ENCODE results near the gene HCFC1R1.

HCFC1R1 gene

DNA sequence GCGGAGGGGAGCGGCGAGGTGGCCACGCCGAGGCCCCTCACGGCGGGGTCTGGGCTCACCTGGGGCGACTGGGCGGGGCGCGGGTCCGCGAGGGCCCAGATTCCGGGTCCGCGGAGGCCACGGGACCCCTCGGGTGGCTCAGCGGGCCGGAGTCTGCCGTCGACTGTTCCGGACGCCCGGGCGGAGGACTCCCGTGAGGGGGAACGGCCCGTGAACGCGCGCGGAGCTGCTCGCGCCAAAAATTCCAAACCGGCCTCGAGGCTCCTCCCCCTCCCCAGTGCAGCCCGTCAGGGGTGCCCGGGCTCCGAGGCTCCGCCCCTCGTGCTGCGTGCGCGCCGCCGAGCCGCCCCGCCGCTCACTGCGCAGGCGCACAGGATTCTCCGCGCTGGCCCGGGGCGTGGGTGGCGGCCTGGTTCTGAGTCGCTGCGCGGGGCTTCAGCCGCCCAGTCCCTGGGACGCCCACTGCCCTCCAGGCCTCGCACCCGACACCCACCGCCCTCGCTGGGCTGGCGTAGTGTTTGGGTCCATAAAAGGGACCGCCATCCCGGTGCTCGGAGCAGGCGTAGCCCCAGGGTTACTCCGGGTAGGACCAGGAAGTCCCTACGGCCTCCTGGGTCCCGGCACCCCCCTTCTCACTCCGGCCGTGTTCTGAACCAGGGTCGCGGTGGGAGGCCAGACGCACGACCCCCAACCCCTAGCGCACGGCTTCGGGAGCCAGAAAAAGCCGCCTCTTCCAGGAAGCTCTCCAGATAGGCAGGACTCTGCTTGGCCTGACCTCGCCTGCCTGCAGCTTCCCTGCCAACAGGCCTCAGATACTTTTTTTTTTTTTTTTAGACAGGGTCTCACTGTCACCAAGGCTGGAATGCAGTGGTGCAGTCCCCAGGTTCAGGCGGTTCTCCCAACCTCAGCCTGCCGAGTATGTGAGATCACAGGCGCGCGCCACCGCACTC, 43.2 kb downstream of the HCFC1R1 start, which contains the start of gene PKMYT1 (continued):
- no peak for TF ChIP-seq ZNF223 (tag by site-specific recombination; IDR thresholded peaks at IDR 0.05)
- TF ChIP-seq ZSCAN30 (tag by site-specific recombination; IDR thresholded peaks at IDR 0.05) = 0 out of 2 replicates have a peak, but pooled peaks have one; percentile 24
- no peak for TF ChIP-seq ZNF423 (tag by site-specific recombination; IDR thresholded peaks at IDR 0.05)
- peak; percentile 88 for TF ChIP-seq KLF9 (tag by site-specific recombination; IDR thresholded peaks at IDR 0.05; ENCODE audit: low read depth)
- TF ChIP-seq ZNF747 (tag by site-specific recombination; IDR thresholded peaks at IDR 0.05) = no peak
- TF ChIP-seq, protein P1, sequence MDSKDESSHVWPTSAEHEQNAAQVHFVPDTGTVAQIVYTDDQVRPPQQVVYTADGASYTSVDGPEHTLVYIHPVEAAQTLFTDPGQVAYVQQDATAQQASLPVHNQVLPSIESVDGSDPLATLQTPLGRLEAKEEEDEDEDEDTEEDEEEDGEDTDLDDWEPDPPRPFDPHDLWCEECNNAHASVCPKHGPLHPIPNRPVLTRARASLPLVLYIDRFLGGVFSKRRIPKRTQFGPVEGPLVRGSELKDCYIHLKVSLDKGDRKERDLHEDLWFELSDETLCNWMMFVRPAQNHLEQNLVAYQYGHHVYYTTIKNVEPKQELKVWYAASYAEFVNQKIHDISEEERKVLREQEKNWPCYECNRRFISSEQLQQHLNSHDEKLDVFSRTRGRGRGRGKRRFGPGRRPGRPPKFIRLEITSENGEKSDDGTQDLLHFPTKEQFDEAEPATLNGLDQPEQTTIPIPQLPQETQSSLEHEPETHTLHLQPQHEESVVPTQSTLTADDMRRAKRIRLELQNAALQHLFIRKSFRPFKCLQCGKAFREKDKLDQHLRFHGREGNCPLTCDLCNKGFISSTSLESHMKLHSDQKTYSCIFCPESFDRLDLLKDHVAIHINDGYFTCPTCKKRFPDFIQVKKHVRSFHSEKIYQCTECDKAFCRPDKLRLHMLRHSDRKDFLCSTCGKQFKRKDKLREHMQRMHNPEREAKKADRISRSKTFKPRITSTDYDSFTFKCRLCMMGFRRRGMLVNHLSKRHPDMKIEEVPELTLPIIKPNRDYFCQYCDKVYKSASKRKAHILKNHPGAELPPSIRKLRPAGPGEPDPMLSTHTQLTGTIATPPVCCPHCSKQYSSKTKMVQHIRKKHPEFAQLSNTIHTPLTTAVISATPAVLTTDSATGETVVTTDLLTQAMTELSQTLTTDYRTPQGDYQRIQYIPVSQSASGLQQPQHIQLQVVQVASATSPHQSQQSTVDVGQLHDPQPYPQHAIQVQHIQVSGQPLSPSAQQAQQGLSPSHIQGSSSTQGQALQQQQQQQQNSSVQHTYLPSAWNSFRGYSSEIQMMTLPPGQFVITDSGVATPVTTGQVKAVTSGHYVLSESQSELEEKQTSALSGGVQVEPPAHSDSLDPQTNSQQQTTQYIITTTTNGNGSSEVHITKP (tag by site-specific recombination; IDR thresholded peaks at IDR 0.05) = peak; percentile 7; the same call in 1 of the 2 replicates
- peak; percentile 98 for TF ChIP-seq ZFHX2 (tag by site-specific recombination; conservative IDR thresholded peaks at IDR 0.05)
- no peak for TF ChIP-seq ZNF19 (tag by site-specific recombination; IDR thresholded peaks at IDR 0.05; ENCODE audit: low read depth)
- no peak for TF ChIP-seq ZNF174 (tag by site-specific recombination; IDR thresholded peaks at IDR 0.05)
- TF ChIP-seq ZNF555 (tag by site-specific recombination; conservative IDR thresholded peaks at IDR 0.05) = no peak
- TF ChIP-seq HOXC10 (CRISPR knock-in tag; IDR thresholded peaks at IDR 0.05) = no peak
- TF ChIP-seq ZBTB20 (tag by site-specific recombination; IDR thresholded peaks at IDR 0.05) = peak; percentile 18; the same call in 1 of the 2 replicates
- 0 out of 2 replicates have a peak, but pooled peaks have one; percentile 14 for TF ChIP-seq IKZF3 (tag by site-specific recombination; IDR thresholded peaks at IDR 0.05)
- 0 out of 2 replicates have a peak, but pooled peaks have one; percentile 7 for TF ChIP-seq GLIS1 (tag by site-specific recombination; IDR thresholded peaks at IDR 0.05)
- TF ChIP-seq ZNF335 (tag by site-specific recombination; conservative IDR thresholded peaks at IDR 0.05) = peak; percentile 94
- TF ChIP-seq ZNF600 (tag by site-specific recombination; IDR thresholded peaks at IDR 0.05) = peak; percentile 92
- 0 out of 2 replicates have a peak, but pooled peaks have one; percentile 32 for TF ChIP-seq ZEB2 (tag by site-specific recombination; IDR thresholded peaks at IDR 0.05)
- TF ChIP-seq ZNF501 (tag by site-specific recombination; IDR thresholded peaks at IDR 0.05) = peak; percentile 76; the same call in 1 of the 2 replicates
- no peak for TF ChIP-seq MYNN (tag by site-specific recombination; IDR thresholded peaks at IDR 0.05; ENCODE audit: borderline replicate concordance)
- TF ChIP-seq ZBTB17 (tag by site-specific recombination; IDR thresholded peaks at IDR 0.05) = no peak
- TF ChIP-seq ZNF2 (tag by site-specific recombination; IDR thresholded peaks at IDR 0.05) = peak; percentile 33; the same call in 1 of the 2 replicates
- no peak for TF ChIP-seq ZNF843 (tag by site-specific recombination; IDR thresholded peaks at IDR 0.05)
- no peak for TF ChIP-seq MZF1 (tag by site-specific recombination; IDR thresholded peaks at IDR 0.05; ENCODE audit: borderline replicate concordance)
- no peak for TF ChIP-seq ZNF658 (tag by site-specific recombination; IDR thresholded peaks at IDR 0.05)
- TF ChIP-seq WT1 (tag by site-specific recombination; IDR thresholded peaks at IDR 0.05) = no peak
- TF ChIP-seq YY1 (tag by site-specific recombination; IDR thresholded peaks at IDR 0.05) = 0 out of 2 replicates have a peak, but pooled peaks have one; percentile 22
- TF ChIP-seq, protein P2, sequence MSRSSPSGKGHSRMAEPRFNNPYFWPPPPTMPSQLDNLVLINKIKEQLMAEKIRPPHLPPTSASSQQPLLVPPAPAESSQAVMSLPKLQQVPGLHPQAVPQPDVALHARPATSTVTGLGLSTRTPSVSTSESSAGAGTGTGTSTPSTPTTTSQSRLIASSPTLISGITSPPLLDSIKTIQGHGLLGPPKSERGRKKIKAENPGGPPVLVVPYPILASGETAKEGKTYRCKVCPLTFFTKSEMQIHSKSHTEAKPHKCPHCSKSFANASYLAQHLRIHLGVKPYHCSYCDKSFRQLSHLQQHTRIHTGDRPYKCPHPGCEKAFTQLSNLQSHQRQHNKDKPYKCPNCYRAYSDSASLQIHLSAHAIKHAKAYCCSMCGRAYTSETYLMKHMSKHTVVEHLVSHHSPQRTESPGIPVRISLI (tag by site-specific recombination; IDR thresholded peaks at IDR 0.05) = peak; percentile 62
- peak; percentile 36; the same call in 1 of the 2 replicates for TF ChIP-seq ZNF629 (tag by site-specific recombination; IDR thresholded peaks at IDR 0.05)
- no peak for TF ChIP-seq ZNF560 (tag by site-specific recombination; IDR thresholded peaks at IDR 0.05; ENCODE audit: borderline replicate concordance)
- TF ChIP-seq, protein P3, sequence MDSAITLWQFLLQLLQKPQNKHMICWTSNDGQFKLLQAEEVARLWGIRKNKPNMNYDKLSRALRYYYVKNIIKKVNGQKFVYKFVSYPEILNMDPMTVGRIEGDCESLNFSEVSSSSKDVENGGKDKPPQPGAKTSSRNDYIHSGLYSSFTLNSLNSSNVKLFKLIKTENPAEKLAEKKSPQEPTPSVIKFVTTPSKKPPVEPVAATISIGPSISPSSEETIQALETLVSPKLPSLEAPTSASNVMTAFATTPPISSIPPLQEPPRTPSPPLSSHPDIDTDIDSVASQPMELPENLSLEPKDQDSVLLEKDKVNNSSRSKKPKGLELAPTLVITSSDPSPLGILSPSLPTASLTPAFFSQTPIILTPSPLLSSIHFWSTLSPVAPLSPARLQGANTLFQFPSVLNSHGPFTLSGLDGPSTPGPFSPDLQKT (IDR thresholded peaks at IDR 0.05; ENCODE audit: borderline replicate concordance, low read depth, low read length) = no peak
- TF ChIP-seq REPIN1 (tag by site-specific recombination; IDR thresholded peaks at IDR 0.05; ENCODE audit: low read depth) = no peak
- peak; percentile 42; the same call in 1 of the 2 replicates for TF ChIP-seq SP7 (tag by site-specific recombination; IDR thresholded peaks at IDR 0.05)
- peak; percentile 27; the same call in 1 of the 2 replicates for TF ChIP-seq ZIC2 (tag by site-specific recombination; IDR thresholded peaks at IDR 0.05)
- TF ChIP-seq SP3 (tag by site-specific recombination; IDR thresholded peaks at IDR 0.05) = peak; percentile 52
- TF ChIP-seq ZXDB (tag by site-specific recombination; IDR thresholded peaks at IDR 0.05) = peak; percentile 30
- TF ChIP-seq KLF8 (tag by site-specific recombination; IDR thresholded peaks at IDR 0.05) = peak; percentile 48; the same call in 1 of the 2 replicates

Measured in HEK293 (cell line).